ENCODE measurements around the gene PRICKLE2. TPM values are rescaled to one million over a fixed set of nuclear protein-coding genes. Genes with fewer than 3 reads are reported as not detected.

Gene PRICKLE2
- polyA plus RNA-seq, 2 of the 4 experiments (the other 2 are of a cell fraction), result 5.3 to 6.3 TPM

DNA sequence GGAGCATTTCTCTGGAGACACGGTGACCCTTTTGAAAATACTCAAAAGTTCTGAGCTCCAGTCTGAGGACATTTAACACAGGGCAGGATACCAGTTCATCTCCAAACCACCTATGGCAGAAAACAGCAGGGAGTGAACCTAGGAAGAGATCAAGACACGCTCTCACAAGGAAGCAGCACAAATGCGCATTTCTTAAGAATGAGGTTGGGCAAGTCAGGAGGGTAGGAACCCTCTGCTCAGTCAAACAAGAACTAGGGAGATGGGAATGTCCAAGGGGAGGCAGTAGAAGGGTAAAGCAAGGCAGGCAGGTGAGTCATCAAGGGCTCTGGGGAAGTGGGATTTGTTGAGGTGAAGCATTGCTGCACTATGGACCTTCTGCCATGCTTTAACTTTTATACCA, 141.7 kb downstream of the PRICKLE2 start:
- Histone ChIP-seq H3K4me1 (peaks cover 58% of the 10 kb centered on the region), H3K9me3 (0 out of 3 replicates have a peak, but pooled peaks cover 3% of the 10 kb centered on the region), H3K4me3 (no peak overlapping the region), H3K4me2 (peak overlapping the region; percentile 57), H3K27ac (peak overlapping the region; percentile 90 to 93)
- FAIRE-seq, result no peak
- ChIA-PET CTCF (no interaction called here), POLR2A (no interaction called here)
- no peak for DNase-seq (ENCODE audit: low read depth in 1 of 2, low spot score in 1 of 2)
- WGBS (ENCODE audit: missing lambda C conversion rate), result 82% methylated on average over 3 of the region's 3 CpGs
- no peak for ATAC-seq
- no peak for TF ChIP-seq FOSB (CRISPR knock-in tag; IDR thresholded peaks at IDR 0.05)
- no peak for TF ChIP-seq RAD21 (conservative IDR thresholded peaks at IDR 0.05 in 1 of 2, IDR thresholded peaks at IDR 0.05 in 1 of 2)
- TF ChIP-seq EHMT2 (IDR thresholded peaks at IDR 0.05; ENCODE audit: low read depth), result no peak
- TF ChIP-seq HOXB5 (CRISPR knock-in tag; IDR thresholded peaks at IDR 0.05), result no peak
- TF ChIP-seq, protein P1, sequence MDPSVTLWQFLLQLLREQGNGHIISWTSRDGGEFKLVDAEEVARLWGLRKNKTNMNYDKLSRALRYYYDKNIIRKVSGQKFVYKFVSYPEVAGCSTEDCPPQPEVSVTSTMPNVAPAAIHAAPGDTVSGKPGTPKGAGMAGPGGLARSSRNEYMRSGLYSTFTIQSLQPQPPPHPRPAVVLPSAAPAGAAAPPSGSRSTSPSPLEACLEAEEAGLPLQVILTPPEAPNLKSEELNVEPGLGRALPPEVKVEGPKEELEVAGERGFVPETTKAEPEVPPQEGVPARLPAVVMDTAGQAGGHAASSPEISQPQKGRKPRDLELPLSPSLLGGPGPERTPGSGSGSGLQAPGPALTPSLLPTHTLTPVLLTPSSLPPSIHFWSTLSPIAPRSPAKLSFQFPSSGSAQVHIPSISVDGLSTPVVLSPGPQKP (IDR thresholded peaks at IDR 0.05; ENCODE audit: low read depth, low read length), result no peak
- TF ChIP-seq RARB (CRISPR knock-in tag; IDR thresholded peaks at IDR 0.05), result no peak
- TF ChIP-seq, protein P2, sequence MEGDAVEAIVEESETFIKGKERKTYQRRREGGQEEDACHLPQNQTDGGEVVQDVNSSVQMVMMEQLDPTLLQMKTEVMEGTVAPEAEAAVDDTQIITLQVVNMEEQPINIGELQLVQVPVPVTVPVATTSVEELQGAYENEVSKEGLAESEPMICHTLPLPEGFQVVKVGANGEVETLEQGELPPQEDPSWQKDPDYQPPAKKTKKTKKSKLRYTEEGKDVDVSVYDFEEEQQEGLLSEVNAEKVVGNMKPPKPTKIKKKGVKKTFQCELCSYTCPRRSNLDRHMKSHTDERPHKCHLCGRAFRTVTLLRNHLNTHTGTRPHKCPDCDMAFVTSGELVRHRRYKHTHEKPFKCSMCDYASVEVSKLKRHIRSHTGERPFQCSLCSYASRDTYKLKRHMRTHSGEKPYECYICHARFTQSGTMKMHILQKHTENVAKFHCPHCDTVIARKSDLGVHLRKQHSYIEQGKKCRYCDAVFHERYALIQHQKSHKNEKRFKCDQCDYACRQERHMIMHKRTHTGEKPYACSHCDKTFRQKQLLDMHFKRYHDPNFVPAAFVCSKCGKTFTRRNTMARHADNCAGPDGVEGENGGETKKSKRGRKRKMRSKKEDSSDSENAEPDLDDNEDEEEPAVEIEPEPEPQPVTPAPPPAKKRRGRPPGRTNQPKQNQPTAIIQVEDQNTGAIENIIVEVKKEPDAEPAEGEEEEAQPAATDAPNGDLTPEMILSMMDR (IDR thresholded peaks at IDR 0.05), result no peak
- no peak for TF ChIP-seq TP53 (CRISPR knock-in tag; IDR thresholded peaks at IDR 0.05)
- TF ChIP-seq TFCP2L1 (CRISPR knock-in tag; IDR thresholded peaks at IDR 0.05), result no peak
- no peak for TF ChIP-seq NFE2L2 (conservative IDR thresholded peaks at IDR 0.05; ENCODE audit: low read length)
- TF ChIP-seq, protein P3, sequence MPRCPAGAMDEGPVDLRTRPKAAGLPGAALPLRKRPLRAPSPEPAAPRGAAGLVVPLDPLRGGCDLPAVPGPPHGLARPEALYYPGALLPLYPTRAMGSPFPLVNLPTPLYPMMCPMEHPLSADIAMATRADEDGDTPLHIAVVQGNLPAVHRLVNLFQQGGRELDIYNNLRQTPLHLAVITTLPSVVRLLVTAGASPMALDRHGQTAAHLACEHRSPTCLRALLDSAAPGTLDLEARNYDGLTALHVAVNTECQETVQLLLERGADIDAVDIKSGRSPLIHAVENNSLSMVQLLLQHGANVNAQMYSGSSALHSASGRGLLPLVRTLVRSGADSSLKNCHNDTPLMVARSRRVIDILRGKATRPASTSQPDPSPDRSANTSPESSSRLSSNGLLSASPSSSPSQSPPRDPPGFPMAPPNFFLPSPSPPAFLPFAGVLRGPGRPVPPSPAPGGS (IDR thresholded peaks at IDR 0.05), result no peak
- TF ChIP-seq EHF (CRISPR knock-in tag; IDR thresholded peaks at IDR 0.05), result no peak
- TF ChIP-seq MAFK (IDR thresholded peaks at IDR 0.05; ENCODE audit: partially characterized antibody), result no peak
- TF ChIP-seq ESRRA (IDR thresholded peaks at IDR 0.05; ENCODE audit: borderline replicate concordance, low read length), result no peak

DNA sequence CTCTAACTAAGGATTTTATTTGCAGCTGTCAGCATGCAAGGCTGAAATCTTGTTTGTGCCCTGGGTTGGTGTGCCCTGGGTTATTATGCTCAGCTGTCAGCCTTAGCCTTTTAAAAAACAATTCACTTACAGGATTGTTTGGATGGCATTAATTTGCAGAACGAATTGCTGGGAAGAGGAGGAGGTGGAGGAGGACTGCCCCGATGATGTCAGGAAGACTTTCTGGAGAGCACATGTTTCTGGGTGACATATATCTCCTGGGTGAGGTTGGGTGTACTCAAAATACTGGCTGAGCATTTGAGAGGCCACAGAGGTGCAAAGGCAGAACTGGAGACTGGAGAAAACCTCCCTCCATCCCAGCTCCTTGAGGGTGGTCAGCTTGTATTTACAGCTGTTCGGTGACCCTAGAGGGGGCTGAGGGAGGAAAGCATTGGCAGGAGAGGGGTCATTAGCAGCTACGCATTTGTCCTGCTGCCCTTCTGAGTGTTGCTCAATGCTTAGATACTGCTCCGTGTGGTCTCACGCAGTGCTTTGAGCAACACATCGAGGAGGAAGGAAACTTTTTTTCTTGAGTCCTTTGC, 142.2 kb downstream of the PRICKLE2 start:
- peak overlapping the region; percentile 90 to 93 for H3K27ac ChIP-seq
- TF ChIP-seq POLR2A (IDR thresholded peaks at IDR 0.05; ENCODE audit: low read length), result no peak
- TF ChIP-seq, protein P4, sequence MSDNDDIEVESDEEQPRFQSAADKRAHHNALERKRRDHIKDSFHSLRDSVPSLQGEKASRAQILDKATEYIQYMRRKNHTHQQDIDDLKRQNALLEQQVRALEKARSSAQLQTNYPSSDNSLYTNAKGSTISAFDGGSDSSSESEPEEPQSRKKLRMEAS (IDR thresholded peaks at IDR 0.05), result 0 out of 2 replicates have a peak, but pooled peaks have one; percentile 6
- ChIA-PET POLR2A (no interaction called here), CTCF (no interaction called here)
- FAIRE-seq (no peak), DNase-seq (ENCODE audit: low read depth in 1 of 2, low spot score in 1 of 2) (no peak), ATAC-seq (no peak)
- peaks cover 53% of the 10 kb centered on the region for H3K4me1 ChIP-seq
- no peak overlapping the region; the same call in 2 of the 3 replicates for H3K4me2 ChIP-seq
- WGBS (ENCODE audit: missing lambda C conversion rate), result 88% methylated on average over 7 of the region's 7 CpGs
- H3K4me3 ChIP-seq, result no peak overlapping the region
- 0 out of 3 replicates have a peak, but pooled peaks cover 3% of the 10 kb centered on the region for H3K9me3 ChIP-seq

DNA sequence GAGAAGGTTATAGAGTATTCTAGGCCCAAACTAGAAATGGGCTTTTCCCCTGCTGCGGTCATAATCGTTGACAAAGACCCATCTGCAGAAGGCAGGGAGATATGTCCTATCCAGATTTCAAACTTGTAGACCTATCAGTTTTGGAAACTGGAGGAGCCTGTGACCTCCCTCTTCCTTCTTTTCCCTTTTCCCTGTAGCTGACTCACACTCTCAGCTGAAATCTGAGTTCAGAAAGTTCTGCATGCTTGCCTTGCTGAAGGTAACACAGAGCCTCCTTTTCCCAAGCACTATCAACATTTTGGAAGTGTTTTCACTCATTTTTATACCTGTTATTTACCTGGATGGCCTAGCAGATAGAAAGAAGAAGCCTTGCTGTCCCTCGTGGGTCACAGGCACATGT, 142.9 kb downstream of the PRICKLE2 start:
- Histone ChIP-seq H3K27ac (peak overlapping the region; percentile 90 to 93), H3K9me3 (0 out of 3 replicates have a peak, but pooled peaks cover 3% of the 10 kb centered on the region), H3K4me2 (no peak overlapping the region), H3K4me1 (peaks cover 50% of the 10 kb centered on the region), H3K4me3 (no peak overlapping the region)
- no peak for FAIRE-seq
- POLR2A ChIA-PET, result no interaction called here
- 74% methylated on average over 3 of the region's 3 CpGs for WGBS (ENCODE audit: missing lambda C conversion rate)
- DNase-seq (ENCODE audit: low read depth in 1 of 2, low spot score in 1 of 2), result no peak
- CTCF ChIA-PET, result no interaction called here
- no peak for ATAC-seq
- TF ChIP-seq, protein P4 (IDR thresholded peaks at IDR 0.05), result 0 out of 2 replicates have a peak, but pooled peaks have one; percentile 36
- TF ChIP-seq KDM1A (IDR thresholded peaks at IDR 0.05; ENCODE audit: low read depth), result no peak
